HepG2 (cell line): ENCODE measurements around the gene SERTAD1. TPM values are rescaled to one million over a fixed set of nuclear protein-coding genes. Genes with fewer than 3 reads are reported as not detected.

ENCODE experiments used
- ATRX ChIP-seq: sonication (generic); formaldehyde crosslinking; IDR thresholded peaks from 2 replicates; pipeline ENCODE4 v1.4.0; 2020; ENCODE audit warnings: missing genetic modification reagents, borderline replicate concordance
- BHLHE40 ChIP-seq: IDR thresholded peaks from 2 replicates; pipeline ENCODE4 v1.6.1; 2011; ENCODE audit warnings: low read length, improper control_type of control experiment
- FOSL2 ChIP-seq: sonication (generic); formaldehyde crosslinking; IDR thresholded peaks from 2 replicates; pipeline ENCODE4 v1.4.0; 2020; ENCODE audit warnings: missing genetic modification reagents
- HDAC1 ChIP-seq: sonication (generic); formaldehyde crosslinking; IDR thresholded peaks from 2 replicates; pipeline ENCODE4 v1.5.1; 2020; ENCODE audit warnings: mild to moderate bottlenecking, missing genetic modification reagents
- NFE2 ChIP-seq: sonication (generic); formaldehyde crosslinking; IDR thresholded peaks from 2 replicates; pipeline ENCODE4 v1.4.0; 2020; ENCODE audit warnings: missing genetic modification reagents
- NR2F6 ChIP-seq, 2 experiments: IDR thresholded peaks; 2 replicates each; pipeline ENCODE4 v1.6.1; 2016; ENCODE audit warnings: antibody characterized with exemption in 1 of 2, mild to moderate bottlenecking in 1 of 2
- PITX1 ChIP-seq: sonication (generic); formaldehyde crosslinking; IDR thresholded peaks from 2 replicates; pipeline ENCODE4 v1.5.1; 2020; ENCODE audit warnings: mild to moderate bottlenecking, missing genetic modification reagents
- PLRG1 ChIP-seq: fragments of 450-650 bp; conservative IDR thresholded peaks from 2 replicates; pipeline ENCODE4 v1.6.1; 2016
- PRMT3 ChIP-seq: sonication (generic); formaldehyde crosslinking; IDR thresholded peaks from 2 replicates; pipeline ENCODE4 v1.8.1; 2022; ENCODE audit warnings: low read depth, mild to moderate bottlenecking, moderate library complexity, missing genetic modification reagents, borderline replicate concordance
- RFXAP ChIP-seq: sonication (generic); formaldehyde crosslinking; IDR thresholded peaks from 2 replicates; pipeline ENCODE4 v1.4.0; 2020; ENCODE audit warnings: missing genetic modification reagents, borderline replicate concordance
- SIX4 ChIP-seq: sonication (generic); formaldehyde crosslinking; IDR thresholded peaks from 2 replicates; pipeline ENCODE4 v1.4.0; 2020; ENCODE audit warnings: missing genetic modification reagents
- XRCC5 ChIP-seq: fragments of 200-400 bp; formaldehyde crosslinking; optimal IDR thresholded peaks from 2 replicates; pipeline ENCODE3; 2017; ENCODE audit warnings: mild to moderate bottlenecking, low read length
- ZBTB7A ChIP-seq: sonication (generic); formaldehyde crosslinking; IDR thresholded peaks from 2 replicates; pipeline ENCODE4 v1.8.0; 2022; ENCODE audit warnings: mild to moderate bottlenecking, missing genetic modification reagents
- ZNF331 ChIP-seq: sonication (generic); formaldehyde crosslinking; IDR thresholded peaks from 2 replicates; pipeline ENCODE4 v1.4.0; 2020; ENCODE audit warnings: missing genetic modification reagents
- ZNF614 ChIP-seq: IDR thresholded peaks from 2 replicates; pipeline ENCODE4 v1.6.1; 2018; ENCODE audit warnings: missing biosample characterization, missing genetic modification reagents, inconsistent platforms, borderline replicate concordance
- ZNF788 ChIP-seq: sonication (generic); formaldehyde crosslinking; IDR thresholded peaks from 2 replicates; pipeline ENCODE4 v1.5.0; 2020; ENCODE audit warnings: mild to moderate bottlenecking, missing genetic modification reagents, borderline replicate concordance
- ZNF883 ChIP-seq: sonication (generic); formaldehyde crosslinking; IDR thresholded peaks from 2 replicates; pipeline ENCODE4 v1.5.1; 2020; ENCODE audit warnings: mild to moderate bottlenecking, missing genetic modification reagents; ENCODE audit errors: not compliant biosample characterization
- polyA plus RNA-seq, 8 experiments: library from polyadenylated mRNA; depleted of rRNA in 3 of 8; stranded (reverse) in 7 of 8; unstranded in 1 of 8; fragments of >200 nt; fragmentation: Illumina TruSeq in 4 of 8; extraction: Trizol in 4 of 8; gene quantifications; 2 replicates each; pipeline versions ENCODE4 v1.2.1 to v1.2.3, GENCODE V29; 2011 to 2016; ENCODE audit warnings: low read depth in 4 of 8, missing spikeins in 1 of 8, mixed read lengths in 1 of 8; ENCODE audit not compliant: insufficient read depth in 1 of 8
- total RNA-seq, 5 experiments: library from RNA; depleted of rRNA; stranded (reverse); fragments of >200 nt; fragmentation: Illumina TruSeq; extraction: Trizol; gene quantifications; 2 replicates each; pipeline ENCODE4 v1.2.3, GENCODE V29; 2016; ENCODE audit warnings: low read depth in 1 of 5
- TF ChIP-seq, protein P1 (sequence below): sonication (generic); formaldehyde crosslinking; IDR thresholded peaks from 2 replicates; pipeline ENCODE4 v1.8.0; 2022; ENCODE audit warnings: missing genetic modification reagents, mild to moderate bottlenecking, moderate library complexity, borderline replicate concordance
- TF ChIP-seq, protein P2 (sequence below): sonication (generic); formaldehyde crosslinking; IDR thresholded peaks from 2 replicates; pipeline ENCODE4 v1.4.0; 2020; ENCODE audit warnings: low read depth, missing genetic modification reagents
- TF ChIP-seq, protein P3 (sequence below): IDR thresholded peaks from 2 replicates; pipeline ENCODE4 v1.6.1; 2016; ENCODE audit warnings: mild to moderate bottlenecking, missing biosample characterization, missing genetic modification reagents
- TF ChIP-seq, protein P4 (sequence below): sonication (generic); formaldehyde crosslinking; IDR thresholded peaks from 2 replicates; pipeline ENCODE4 v1.4.0; 2020; ENCODE audit warnings: mild to moderate bottlenecking, low read depth, missing genetic modification reagents

The SERTAD1 gene
- total and polyA plus RNA-seq, 2 of the 13 experiments (the other 11 are each of a cell fraction or from before 2014, with no cell fraction given): 4.3 to 4.5 TPM

DNA sequence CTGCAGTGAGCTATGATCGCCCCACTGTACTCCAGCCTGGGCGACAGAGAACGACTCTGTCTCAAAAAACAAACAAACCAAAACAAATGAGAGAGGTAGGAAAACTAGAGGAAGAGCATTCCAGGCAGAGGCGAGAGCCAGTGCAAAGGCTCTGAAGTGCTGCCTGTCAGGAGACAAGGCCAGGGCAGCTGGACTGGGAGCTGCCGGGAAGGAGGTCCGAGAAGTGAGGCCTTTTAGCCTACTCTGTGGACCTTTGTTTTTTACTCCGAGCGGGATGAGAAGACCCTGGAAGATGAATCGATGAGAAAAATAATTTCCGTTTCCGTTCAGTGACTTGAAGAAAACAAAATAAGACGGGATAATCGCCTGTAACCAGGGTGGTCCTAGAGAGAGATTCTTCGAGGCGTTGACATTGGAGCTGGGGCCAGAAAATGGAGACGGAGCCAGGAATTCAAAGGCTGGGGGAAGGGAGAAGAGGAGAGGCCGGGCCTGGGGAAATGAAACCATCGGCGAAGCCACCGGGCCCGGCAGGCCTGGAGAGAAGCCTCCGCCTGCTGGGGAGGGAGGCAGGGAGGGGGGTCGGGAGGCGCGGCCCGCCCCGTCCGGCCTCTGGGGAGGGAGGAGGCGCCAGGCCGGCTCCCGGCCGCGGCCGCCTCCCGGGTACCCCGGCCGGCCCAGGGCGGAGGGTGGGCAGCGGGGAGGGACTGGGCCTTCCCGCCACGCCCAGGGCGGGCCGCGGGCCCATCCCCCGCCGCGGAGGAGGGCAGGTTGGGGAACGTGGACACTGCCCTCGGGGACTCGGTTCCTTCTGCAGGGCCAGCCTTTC lies 7.8 kb upstream of the SERTAD1 start (continued):
- TF ChIP-seq, protein P1, sequence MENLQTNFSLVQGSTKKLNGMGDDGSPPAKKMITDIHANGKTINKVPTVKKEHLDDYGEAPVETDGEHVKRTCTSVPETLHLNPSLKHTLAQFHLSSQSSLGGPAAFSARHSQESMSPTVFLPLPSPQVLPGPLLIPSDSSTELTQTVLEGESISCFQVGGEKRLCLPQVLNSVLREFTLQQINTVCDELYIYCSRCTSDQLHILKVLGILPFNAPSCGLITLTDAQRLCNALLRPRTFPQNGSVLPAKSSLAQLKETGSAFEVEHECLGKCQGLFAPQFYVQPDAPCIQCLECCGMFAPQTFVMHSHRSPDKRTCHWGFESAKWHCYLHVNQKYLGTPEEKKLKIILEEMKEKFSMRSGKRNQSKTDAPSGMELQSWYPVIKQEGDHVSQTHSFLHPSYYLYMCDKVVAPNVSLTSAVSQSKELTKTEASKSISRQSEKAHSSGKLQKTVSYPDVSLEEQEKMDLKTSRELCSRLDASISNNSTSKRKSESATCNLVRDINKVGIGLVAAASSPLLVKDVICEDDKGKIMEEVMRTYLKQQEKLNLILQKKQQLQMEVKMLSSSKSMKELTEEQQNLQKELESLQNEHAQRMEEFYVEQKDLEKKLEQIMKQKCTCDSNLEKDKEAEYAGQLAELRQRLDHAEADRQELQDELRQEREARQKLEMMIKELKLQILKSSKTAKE: no peak
- TF ChIP-seq ZBTB7A: no peak
- no peak for TF ChIP-seq RFXAP
- TF ChIP-seq, protein P2, sequence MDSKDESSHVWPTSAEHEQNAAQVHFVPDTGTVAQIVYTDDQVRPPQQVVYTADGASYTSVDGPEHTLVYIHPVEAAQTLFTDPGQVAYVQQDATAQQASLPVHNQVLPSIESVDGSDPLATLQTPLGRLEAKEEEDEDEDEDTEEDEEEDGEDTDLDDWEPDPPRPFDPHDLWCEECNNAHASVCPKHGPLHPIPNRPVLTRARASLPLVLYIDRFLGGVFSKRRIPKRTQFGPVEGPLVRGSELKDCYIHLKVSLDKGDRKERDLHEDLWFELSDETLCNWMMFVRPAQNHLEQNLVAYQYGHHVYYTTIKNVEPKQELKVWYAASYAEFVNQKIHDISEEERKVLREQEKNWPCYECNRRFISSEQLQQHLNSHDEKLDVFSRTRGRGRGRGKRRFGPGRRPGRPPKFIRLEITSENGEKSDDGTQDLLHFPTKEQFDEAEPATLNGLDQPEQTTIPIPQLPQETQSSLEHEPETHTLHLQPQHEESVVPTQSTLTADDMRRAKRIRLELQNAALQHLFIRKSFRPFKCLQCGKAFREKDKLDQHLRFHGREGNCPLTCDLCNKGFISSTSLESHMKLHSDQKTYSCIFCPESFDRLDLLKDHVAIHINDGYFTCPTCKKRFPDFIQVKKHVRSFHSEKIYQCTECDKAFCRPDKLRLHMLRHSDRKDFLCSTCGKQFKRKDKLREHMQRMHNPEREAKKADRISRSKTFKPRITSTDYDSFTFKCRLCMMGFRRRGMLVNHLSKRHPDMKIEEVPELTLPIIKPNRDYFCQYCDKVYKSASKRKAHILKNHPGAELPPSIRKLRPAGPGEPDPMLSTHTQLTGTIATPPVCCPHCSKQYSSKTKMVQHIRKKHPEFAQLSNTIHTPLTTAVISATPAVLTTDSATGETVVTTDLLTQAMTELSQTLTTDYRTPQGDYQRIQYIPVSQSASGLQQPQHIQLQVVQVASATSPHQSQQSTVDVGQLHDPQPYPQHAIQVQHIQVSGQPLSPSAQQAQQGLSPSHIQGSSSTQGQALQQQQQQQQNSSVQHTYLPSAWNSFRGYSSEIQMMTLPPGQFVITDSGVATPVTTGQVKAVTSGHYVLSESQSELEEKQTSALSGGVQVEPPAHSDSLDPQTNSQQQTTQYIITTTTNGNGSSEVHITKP (CRISPR knock-in tag): no peak
- no peak for TF ChIP-seq NFE2
- no peak for TF ChIP-seq PITX1
- peak; percentile 19 for TF ChIP-seq XRCC5
- no peak for TF ChIP-seq NR2F6 (IDR thresholded peaks at IDR 0.05)
- peak; percentile 11; the same call in 1 of the 2 replicates for TF ChIP-seq NR2F6 (CRISPR knock-in tag; IDR thresholded peaks at IDR 0.05)
- TF ChIP-seq ZNF331 (CRISPR knock-in tag): peak; percentile 37; the same call in 1 of the 2 replicates
- no peak for TF ChIP-seq HDAC1
- no peak for TF ChIP-seq FOSL2 (CRISPR knock-in tag)
- TF ChIP-seq, protein P3, sequence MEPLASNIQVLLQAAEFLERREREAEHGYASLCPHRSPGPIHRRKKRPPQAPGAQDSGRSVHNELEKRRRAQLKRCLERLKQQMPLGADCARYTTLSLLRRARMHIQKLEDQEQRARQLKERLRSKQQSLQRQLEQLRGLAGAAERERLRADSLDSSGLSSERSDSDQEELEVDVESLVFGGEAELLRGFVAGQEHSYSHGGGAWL (CRISPR knock-in tag): no peak
- TF ChIP-seq ZNF883 (CRISPR knock-in tag): no peak
- TF ChIP-seq BHLHE40: no peak
- TF ChIP-seq SIX4 (CRISPR knock-in tag): no peak
- TF ChIP-seq, protein P4, sequence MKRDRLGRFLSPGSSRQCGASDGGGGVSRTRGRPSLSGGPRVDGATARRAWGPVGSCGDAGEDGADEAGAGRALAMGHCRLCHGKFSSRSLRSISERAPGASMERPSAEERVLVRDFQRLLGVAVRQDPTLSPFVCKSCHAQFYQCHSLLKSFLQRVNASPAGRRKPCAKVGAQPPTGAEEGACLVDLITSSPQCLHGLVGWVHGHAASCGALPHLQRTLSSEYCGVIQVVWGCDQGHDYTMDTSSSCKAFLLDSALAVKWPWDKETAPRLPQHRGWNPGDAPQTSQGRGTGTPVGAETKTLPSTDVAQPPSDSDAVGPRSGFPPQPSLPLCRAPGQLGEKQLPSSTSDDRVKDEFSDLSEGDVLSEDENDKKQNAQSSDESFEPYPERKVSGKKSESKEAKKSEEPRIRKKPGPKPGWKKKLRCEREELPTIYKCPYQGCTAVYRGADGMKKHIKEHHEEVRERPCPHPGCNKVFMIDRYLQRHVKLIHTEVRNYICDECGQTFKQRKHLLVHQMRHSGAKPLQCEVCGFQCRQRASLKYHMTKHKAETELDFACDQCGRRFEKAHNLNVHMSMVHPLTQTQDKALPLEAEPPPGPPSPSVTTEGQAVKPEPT (CRISPR knock-in tag): no peak
- no peak for TF ChIP-seq ATRX (CRISPR knock-in tag)
- TF ChIP-seq ZNF614 (CRISPR knock-in tag): no peak; the same call in 1 of the 2 replicates
- no peak for TF ChIP-seq PRMT3 (CRISPR knock-in tag)
- TF ChIP-seq ZNF788: peak; percentile 36; the same call in 1 of the 2 replicates
- no peak for TF ChIP-seq PLRG1
